ENCODE results near the gene SORBS1. TPM values are rescaled to one million over a fixed set of nuclear protein-coding genes. Genes with fewer than 3 reads are reported as not detected.

SORBS1 gene
- total and polyA plus RNA-seq, 9 of the 15 experiments (the other 6 are each of a cell fraction or from before 2014, with no cell fraction given), result 2.0 to 13.3 (median 6.5) TPM

DNA sequence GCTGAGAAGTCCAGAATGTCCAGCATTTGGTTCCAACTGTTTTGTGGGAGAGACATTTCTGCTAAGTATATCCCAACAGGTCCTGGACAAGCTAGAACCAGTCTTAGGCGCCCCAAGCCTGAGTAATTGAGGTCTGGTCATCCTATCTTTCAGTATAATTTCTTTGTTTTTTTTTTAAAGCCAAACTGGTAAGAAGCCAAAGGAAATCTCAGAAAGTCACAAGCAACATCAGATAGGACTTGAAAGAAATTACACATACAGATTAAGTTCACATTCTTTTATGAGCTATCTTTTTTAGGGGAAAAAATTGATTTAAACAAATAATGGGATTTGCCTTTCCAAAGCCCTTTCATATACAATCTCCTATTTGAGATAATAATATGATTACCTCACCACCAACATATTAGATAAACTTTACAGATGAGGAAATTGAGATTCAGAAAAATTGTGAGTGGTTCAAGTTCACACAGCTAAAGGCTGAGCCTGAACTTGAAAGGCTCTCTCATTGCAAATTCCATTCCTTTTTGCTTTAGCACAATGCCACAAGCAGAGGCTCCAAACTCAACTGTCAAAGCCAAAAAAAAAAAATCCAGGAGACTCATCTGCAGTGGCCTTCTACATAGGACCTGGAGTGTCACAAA lies 285.3 kb downstream of the SORBS1 start (continued):
- TF ChIP-seq, protein P1, sequence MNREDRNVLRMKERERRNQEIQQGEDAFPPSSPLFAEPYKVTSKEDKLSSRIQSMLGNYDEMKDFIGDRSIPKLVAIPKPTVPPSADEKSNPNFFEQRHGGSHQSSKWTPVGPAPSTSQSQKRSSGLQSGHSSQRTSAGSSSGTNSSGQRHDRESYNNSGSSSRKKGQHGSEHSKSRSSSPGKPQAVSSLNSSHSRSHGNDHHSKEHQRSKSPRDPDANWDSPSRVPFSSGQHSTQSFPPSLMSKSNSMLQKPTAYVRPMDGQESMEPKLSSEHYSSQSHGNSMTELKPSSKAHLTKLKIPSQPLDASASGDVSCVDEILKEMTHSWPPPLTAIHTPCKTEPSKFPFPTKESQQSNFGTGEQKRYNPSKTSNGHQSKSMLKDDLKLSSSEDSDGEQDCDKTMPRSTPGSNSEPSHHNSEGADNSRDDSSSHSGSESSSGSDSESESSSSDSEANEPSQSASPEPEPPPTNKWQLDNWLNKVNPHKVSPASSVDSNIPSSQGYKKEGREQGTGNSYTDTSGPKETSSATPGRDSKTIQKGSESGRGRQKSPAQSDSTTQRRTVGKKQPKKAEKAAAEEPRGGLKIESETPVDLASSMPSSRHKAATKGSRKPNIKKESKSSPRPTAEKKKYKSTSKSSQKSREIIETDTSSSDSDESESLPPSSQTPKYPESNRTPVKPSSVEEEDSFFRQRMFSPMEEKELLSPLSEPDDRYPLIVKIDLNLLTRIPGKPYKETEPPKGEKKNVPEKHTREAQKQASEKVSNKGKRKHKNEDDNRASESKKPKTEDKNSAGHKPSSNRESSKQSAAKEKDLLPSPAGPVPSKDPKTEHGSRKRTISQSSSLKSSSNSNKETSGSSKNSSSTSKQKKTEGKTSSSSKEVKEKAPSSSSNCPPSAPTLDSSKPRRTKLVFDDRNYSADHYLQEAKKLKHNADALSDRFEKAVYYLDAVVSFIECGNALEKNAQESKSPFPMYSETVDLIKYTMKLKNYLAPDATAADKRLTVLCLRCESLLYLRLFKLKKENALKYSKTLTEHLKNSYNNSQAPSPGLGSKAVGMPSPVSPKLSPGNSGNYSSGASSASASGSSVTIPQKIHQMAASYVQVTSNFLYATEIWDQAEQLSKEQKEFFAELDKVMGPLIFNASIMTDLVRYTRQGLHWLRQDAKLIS (CRISPR knock-in tag; IDR thresholded peaks at IDR 0.05), result no peak

DNA sequence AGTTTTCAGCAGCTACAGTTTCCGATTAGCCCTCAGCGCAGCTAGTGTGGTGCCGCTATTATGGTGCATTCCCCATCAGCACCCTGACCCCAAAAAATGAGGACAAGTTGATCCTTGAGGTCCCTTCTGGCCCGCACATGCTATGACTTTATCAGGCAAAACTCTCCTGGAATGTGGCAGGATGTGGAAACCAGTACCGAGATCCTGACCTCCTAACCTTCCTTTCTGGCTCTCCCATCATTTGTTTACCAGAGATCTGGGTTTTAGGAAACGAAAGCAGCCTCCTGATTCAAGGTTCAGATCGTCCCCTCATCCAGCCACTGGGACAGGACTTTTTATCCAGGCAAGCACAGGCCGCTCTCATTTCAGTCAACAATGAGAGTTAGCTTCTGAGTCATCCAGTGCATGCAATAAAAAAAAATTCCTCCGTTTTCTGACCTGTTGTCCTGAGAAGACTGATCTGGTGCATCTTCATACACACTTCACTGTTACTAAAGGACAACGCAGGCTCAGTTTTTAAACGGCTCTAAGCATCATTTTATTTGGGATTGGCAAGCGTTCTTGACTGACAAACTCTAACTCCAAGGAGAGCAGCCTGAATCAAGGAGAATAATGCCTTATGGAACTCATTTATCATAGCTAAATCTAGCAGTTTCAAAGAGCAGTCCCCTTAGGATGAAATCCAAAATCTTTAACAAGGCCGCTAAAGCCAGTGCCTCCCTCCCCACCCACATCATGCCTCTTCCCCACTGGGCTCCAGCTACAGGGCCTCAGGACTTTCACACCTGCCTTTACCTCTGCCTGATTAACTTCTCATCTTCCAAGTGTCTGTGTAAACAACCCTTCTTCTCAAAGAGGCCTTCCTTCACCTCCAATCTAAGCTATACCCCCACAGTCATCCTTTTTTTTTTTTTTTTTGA lies 287.5 kb downstream of the SORBS1 start:
- FAIRE-seq, result peak; percentile 54
- no peak overlapping the region for H3K4me3 ChIP-seq
- no peak for TF ChIP-seq CBX1 (IDR thresholded peaks at IDR 0.05; ENCODE audit: low read depth)
- TF ChIP-seq FOSL1 (tag; conservative IDR thresholded peaks at IDR 0.05), result peak; percentile 61
- TF ChIP-seq, protein P2, sequence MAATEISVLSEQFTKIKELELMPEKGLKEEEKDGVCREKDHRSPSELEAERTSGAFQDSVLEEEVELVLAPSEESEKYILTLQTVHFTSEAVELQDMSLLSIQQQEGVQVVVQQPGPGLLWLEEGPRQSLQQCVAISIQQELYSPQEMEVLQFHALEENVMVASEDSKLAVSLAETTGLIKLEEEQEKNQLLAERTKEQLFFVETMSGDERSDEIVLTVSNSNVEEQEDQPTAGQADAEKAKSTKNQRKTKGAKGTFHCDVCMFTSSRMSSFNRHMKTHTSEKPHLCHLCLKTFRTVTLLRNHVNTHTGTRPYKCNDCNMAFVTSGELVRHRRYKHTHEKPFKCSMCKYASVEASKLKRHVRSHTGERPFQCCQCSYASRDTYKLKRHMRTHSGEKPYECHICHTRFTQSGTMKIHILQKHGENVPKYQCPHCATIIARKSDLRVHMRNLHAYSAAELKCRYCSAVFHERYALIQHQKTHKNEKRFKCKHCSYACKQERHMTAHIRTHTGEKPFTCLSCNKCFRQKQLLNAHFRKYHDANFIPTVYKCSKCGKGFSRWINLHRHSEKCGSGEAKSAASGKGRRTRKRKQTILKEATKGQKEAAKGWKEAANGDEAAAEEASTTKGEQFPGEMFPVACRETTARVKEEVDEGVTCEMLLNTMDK (IDR thresholded peaks at IDR 0.05; ENCODE audit: borderline replicate concordance, insufficient read depth, low read depth, low read length, poor library complexity, severe bottlenecking), result no peak
- 0 out of 2 replicates have a peak, but pooled peaks have one; percentile 19 for TF ChIP-seq JUN (IDR thresholded peaks at IDR 0.05; ENCODE audit: borderline replicate concordance, low read depth, low read length)
- no peak for TF ChIP-seq JUN (CRISPR knock-in tag; IDR thresholded peaks at IDR 0.05; ENCODE audit: borderline replicate concordance)
- TF ChIP-seq, protein P3, sequence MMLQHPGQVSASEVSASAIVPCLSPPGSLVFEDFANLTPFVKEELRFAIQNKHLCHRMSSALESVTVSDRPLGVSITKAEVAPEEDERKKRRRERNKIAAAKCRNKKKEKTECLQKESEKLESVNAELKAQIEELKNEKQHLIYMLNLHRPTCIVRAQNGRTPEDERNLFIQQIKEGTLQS (IDR thresholded peaks at IDR 0.05), result peak; percentile 56
- TF ChIP-seq, protein P3 (CRISPR knock-in tag; conservative IDR thresholded peaks at IDR 0.05), result no peak
- peak; percentile 15; the same call in 1 of the 2 replicates for TF ChIP-seq ZFX (CRISPR knock-in tag; IDR thresholded peaks at IDR 0.05)
- peak; percentile 58 for TF ChIP-seq ZNF384 (IDR thresholded peaks at IDR 0.05; ENCODE audit: low read depth, low read length)

More for the DNA sequence above, 287.5 kb downstream of the SORBS1 start:
- CTCF ChIA-PET (ENCODE audit: low intra/inter-chr PET ratio), result no interaction called here
- POLR2A ChIA-PET, result interaction anchor here (0.6 to 1.0 kb wide), 3 partner anchors 16 to 22 kb away, joined by 3 to 4 read pairs (median 3); no protein-coding TSS in a partner anchor
- ATAC-seq, result no peak
- no peak for DNase-seq (ENCODE audit: extremely low read depth in 1 of 4, low spot score in 3 of 4)
- Histone ChIP-seq H4K20me1 (replicated peaks; ENCODE audit: control insufficient read depth, insufficient read depth, low read length) (peaks cover 10% of the 10 kb centered on the region), H3K36me3 (ENCODE audit: control insufficient read depth, insufficient read depth, low read length) (peaks cover 12% of the 10 kb centered on the region; the same call in 1 of the 3 replicates), H3K4me1 (replicated peaks in 1 of 2; ENCODE audit: control insufficient read depth in 2 of 2, insufficient read depth in 2 of 2, low read length in 2 of 2) (peaks cover 18 to 29% of the 10 kb centered on the region in 2 experiments), H3K4me2 (ENCODE audit: insufficient read depth, low read length) (no peak overlapping the region), H3K27ac (ENCODE audit: extremely low read depth, low read depth, low read length) (no peak overlapping the region), H3K27me3 (ENCODE audit: control insufficient read depth in 2 of 2, insufficient read depth in 2 of 2, low read length in 2 of 2) (no peaks in the 10 kb centered on the region), H3K9me3 (replicated peaks; ENCODE audit: control insufficient read depth, insufficient read depth, low read depth, low read length) (no peaks in the 10 kb centered on the region; the same call in 1 of the 2 replicates), H3K9me1 (ENCODE audit: control insufficient read depth, insufficient read depth, low read length) (peaks cover 4% of the 10 kb centered on the region), H2AFZ (ENCODE audit: low read depth, low read length) (no peak overlapping the region), H3K9ac (ENCODE audit: insufficient read depth in 1 of 2, low read depth in 2 of 2, low read length in 2 of 2) (no peak overlapping the region), H3K79me2 (ENCODE audit: control insufficient read depth, insufficient read depth, low read length) (peaks cover 60% of the 10 kb centered on the region)
- 61% methylated on average over 12 of the region's 13 CpGs for WGBS (ENCODE audit: insufficient coverage, low coverage, missing lambda C conversion rate)
- intact Hi-C loops (cut with micrococcal nuclease), result no loop called here
- no TSS peak for BruUV-seq (replicated peaks)
- in situ Hi-C loops (cut with MboI), result no loop called here
